ENCODE results near the gene BRD2.

Gene BRD2

GRCh38 chr6:32977953-32978324, 9.5 kb downstream of the BRD2 start:
- H3K4me3 ChIP-seq (ENCODE audit: low read depth, low read length): no peak overlapping the region
- no peak for TF ChIP-seq CTCF (IDR thresholded peaks at IDR 0.05; ENCODE audit: borderline replicate concordance, insufficient read depth, low read depth, low read length)

- TF ChIP-seq CTCF (IDR thresholded peaks at IDR 0.05; ENCODE audit: borderline replicate concordance, insufficient read depth, low read depth, low read length): no peak
- no peak overlapping the region for H3K4me3 ChIP-seq (ENCODE audit: low read depth, low read length)
These were observed 11.5 kb downstream of the BRD2 start for GRCh38 chr6:32979720-32980487.

- no peak overlapping the region for H3K4me3 ChIP-seq (ENCODE audit: low read depth, low read length)
- no peak for TF ChIP-seq CTCF (IDR thresholded peaks at IDR 0.05; ENCODE audit: borderline replicate concordance, insufficient read depth, low read depth, low read length)
These were observed 12.2 kb downstream of the BRD2 start for GRCh38 chr6:32980488-32981038.

GRCh38 chr6:32982084-32982701, 13.8 kb downstream of the BRD2 start:
- TF ChIP-seq CTCF (IDR thresholded peaks at IDR 0.05; ENCODE audit: borderline replicate concordance, insufficient read depth, low read depth, low read length): no peak
- H3K4me3 ChIP-seq (ENCODE audit: low read depth, low read length): no peak overlapping the region

GRCh38 chr6:32982702-32983492, 14.5 kb downstream of the BRD2 start:
- TF ChIP-seq CTCF (IDR thresholded peaks at IDR 0.05; ENCODE audit: borderline replicate concordance, insufficient read depth, low read depth, low read length): no peak
- no peak overlapping the region for H3K4me3 ChIP-seq (ENCODE audit: low read depth, low read length)

GRCh38 chr6:32983493-32983848, 15.1 kb downstream of the BRD2 start:
- no peak for TF ChIP-seq CTCF (IDR thresholded peaks at IDR 0.05; ENCODE audit: borderline replicate concordance, insufficient read depth, low read depth, low read length)
- no peak overlapping the region for H3K4me3 ChIP-seq (ENCODE audit: low read depth, low read length)
